Tibial nerve (tissue), 4 donors: Measurements from ENCODE around the gene ZNF687. TPM values are rescaled to one million over a fixed set of nuclear protein-coding genes. Genes with fewer than 3 reads are reported as not detected.

ENCODE experiments used
- DNase-seq, 2 donors: peaks; one replicate each; pipeline ENCODE4 v3.0.0-alpha.2; 2019; ENCODE audit warnings: low spot score in 2 of 2
- H3K27ac ChIP-seq, 4 donors: fragments of 200-600 bp; sonication (generic) in 3 of 4; one replicate each; pipeline ENCODE4 v1.5.1; 2017 to 2019; ENCODE audit warnings: mild to moderate bottlenecking in 1 of 4
- H3K27me3 ChIP-seq, 2 donors: fragments of 200-600 bp; sonication (generic) in 1 of 2; one replicate each; pipeline versions ENCODE4 v1.5.1 to v1.6.0; 2017 to 2019
- H3K36me3 ChIP-seq, 3 donors: fragments of 200-600 bp; sonication (generic); one replicate each; pipeline ENCODE4 v1.5.1; 2018 to 2019
- H3K4me1 ChIP-seq, 4 donors: fragments of 200-600 bp; sonication (generic) in 3 of 4; one replicate each; pipeline ENCODE4 v1.5.1; 2017 to 2019
- H3K4me3 ChIP-seq, 4 donors: fragments of 200-600 bp; sonication (generic) in 3 of 4; one replicate each; pipeline ENCODE4 v1.5.1; 2017 to 2019; ENCODE audit warnings: mild to moderate bottlenecking in 1 of 4, moderate library complexity in 1 of 4
- H3K9me3 ChIP-seq, 4 donors: fragments of 200-600 bp; sonication (generic) in 3 of 4; one replicate each; pipeline ENCODE4 v1.5.1; 2017 to 2019
- EP300 ChIP-seq, 2 donors: sonication (generic); formaldehyde crosslinking; IDR thresholded peaks; one replicate each; pipeline ENCODE4 v1.6.1; 2017; ENCODE audit warnings: antibody characterized with exemption in 2 of 2, mild to moderate bottlenecking in 1 of 2
- POLR2A ChIP-seq, 2 donors: fragments of 450-650 bp; IDR thresholded peaks; one replicate each; pipeline ENCODE4 v1.6.1; 2017; ENCODE audit warnings: antibody characterized with exemption in 2 of 2, mild to moderate bottlenecking in 2 of 2, moderate library complexity in 2 of 2
- WGBS, 2 donors: methylation state at CpG; one replicate each; pipeline ENCODE4 v1.1.5; 2018; 5-methylcytosine and 5-hydroxymethylcytosine counted together
- total RNA-seq, 4 donors: library from RNA; depleted of rRNA; stranded (reverse); fragments of >200 nt; gene quantifications; one replicate each; pipeline ENCODE4 v1.1.0, GENCODE V29; 2016
- TF ChIP-seq, protein P1 (sequence below), 5 experiments: fragments of 200-600 bp in 3 of 5; fragments of 450-650 bp in 2 of 5; sonication (generic) in 3 of 5; IDR thresholded peaks; one replicate each; pipeline ENCODE4 v1.5.1; 2016 to 2019; ENCODE audit warnings: antibody characterized with exemption in 5 of 5, mild to moderate bottlenecking in 3 of 5, moderate library complexity in 2 of 5

Gene ZNF687
- total RNA-seq, 4 donors from 2014 or later: 21.1 to 35.3 (median 27.1) TPM

- H3K9me3 ChIP-seq: no peaks in the 10 kb centered on the region
These were observed 39.7 kb upstream of the ZNF687 start for GRCh38 chr1:151242442-151242841.

DNA sequence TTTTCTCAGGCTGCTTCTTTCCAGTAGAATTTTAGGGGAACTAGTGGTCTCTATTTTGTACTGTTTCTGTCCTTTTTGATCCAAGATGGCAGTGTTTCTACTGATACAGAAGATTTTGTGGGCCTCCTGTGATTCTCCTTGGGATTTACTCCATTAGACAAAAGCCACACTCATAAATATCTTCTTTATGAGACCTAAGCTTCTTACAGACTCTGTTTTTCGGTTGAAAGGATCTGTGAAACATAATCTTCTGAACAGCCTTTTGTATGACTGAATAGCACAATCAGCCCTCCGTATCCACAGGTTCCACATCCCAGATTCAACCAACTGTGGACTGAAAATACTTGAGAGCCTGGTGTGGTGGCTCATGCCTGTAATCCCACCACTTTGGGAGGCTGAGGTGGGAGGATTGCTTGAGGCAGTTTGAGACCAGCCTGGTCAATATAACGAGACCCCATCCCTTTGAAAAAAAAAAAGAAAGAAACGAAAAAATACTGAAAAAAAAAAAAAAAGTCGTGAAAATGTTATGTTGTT, 38.3 kb upstream of the ZNF687 start:
- no peak overlapping the region for H3K4me3 ChIP-seq
- no peaks in the 10 kb centered on the region for H3K4me1 ChIP-seq
- peaks cover 4 to 100% (median 52%) of the 10 kb centered on the region in 3 donors for H3K36me3 ChIP-seq
- TF ChIP-seq, protein P1, sequence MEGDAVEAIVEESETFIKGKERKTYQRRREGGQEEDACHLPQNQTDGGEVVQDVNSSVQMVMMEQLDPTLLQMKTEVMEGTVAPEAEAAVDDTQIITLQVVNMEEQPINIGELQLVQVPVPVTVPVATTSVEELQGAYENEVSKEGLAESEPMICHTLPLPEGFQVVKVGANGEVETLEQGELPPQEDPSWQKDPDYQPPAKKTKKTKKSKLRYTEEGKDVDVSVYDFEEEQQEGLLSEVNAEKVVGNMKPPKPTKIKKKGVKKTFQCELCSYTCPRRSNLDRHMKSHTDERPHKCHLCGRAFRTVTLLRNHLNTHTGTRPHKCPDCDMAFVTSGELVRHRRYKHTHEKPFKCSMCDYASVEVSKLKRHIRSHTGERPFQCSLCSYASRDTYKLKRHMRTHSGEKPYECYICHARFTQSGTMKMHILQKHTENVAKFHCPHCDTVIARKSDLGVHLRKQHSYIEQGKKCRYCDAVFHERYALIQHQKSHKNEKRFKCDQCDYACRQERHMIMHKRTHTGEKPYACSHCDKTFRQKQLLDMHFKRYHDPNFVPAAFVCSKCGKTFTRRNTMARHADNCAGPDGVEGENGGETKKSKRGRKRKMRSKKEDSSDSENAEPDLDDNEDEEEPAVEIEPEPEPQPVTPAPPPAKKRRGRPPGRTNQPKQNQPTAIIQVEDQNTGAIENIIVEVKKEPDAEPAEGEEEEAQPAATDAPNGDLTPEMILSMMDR (IDR thresholded peaks at IDR 0.05): no peak
- TF ChIP-seq EP300 (IDR thresholded peaks at IDR 0.05) (no peak), POLR2A (IDR thresholded peaks at IDR 0.05) (no peak)
- H3K9me3 ChIP-seq: no peaks in the 10 kb centered on the region
- no peak overlapping the region for H3K27ac ChIP-seq
- WGBS, 2 donors: 75 to 78% methylated on average over 5 of the region's 5 CpGs
- H3K27me3 ChIP-seq: no peaks in the 10 kb centered on the region
- DNase-seq: no peak

More at GRCh38 chr1:151242442-151242841, 39.7 kb upstream of the ZNF687 start:
- no peaks in the 10 kb centered on the region for H3K4me1 ChIP-seq
- TF ChIP-seq POLR2A (IDR thresholded peaks at IDR 0.05): no peak
- TF ChIP-seq EP300 (IDR thresholded peaks at IDR 0.05): no peak
- TF ChIP-seq, protein P1 (IDR thresholded peaks at IDR 0.05): no peak
- H3K36me3 ChIP-seq: peaks cover 2 to 100% (median 45%) of the 10 kb centered on the region in 3 donors
- H3K27ac ChIP-seq: no peak overlapping the region
- no peak for DNase-seq
- H3K27me3 ChIP-seq: no peaks in the 10 kb centered on the region
- WGBS, 2 donors: 91 to 93% methylated on average over 2 of the region's 2 CpGs
- H3K4me3 ChIP-seq: no peak overlapping the region

DNA sequence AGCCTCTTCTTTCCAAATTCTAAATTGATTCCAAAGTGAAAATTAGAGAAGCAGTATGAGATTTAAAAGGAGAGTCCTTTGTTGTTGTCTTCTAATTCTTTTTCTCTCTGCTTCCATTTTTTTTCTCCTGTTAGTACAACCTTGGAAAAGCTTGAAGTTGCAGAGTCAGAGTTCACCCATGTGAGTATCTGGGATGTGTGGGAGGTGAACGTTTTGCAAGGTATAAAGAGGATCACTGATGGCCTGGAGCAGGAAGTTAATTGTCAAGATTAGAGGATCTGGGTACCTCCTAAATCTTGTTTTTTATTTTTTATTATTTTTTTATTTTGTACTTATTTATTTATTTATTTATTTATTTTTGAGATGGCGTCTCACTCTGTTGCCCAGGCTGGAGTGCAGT, 35.3 kb upstream of the ZNF687 start:
- DNase-seq: no peak
- H3K4me3 ChIP-seq: no peak overlapping the region
- peaks cover 0 to 2% (median 0%) of the 10 kb centered on the region in 4 donors for H3K4me1 ChIP-seq
- 79 to 88% methylated on average over 2 of the region's 2 CpGs for WGBS, 2 donors
- peaks cover 4 to 83% (median 39%) of the 10 kb centered on the region in 3 donors for H3K36me3 ChIP-seq
- H3K9me3 ChIP-seq: no peaks in the 10 kb centered on the region
- no peak for TF ChIP-seq POLR2A (IDR thresholded peaks at IDR 0.05)
- TF ChIP-seq, protein P1 (IDR thresholded peaks at IDR 0.05): no peak
- TF ChIP-seq EP300 (IDR thresholded peaks at IDR 0.05): no peak
- H3K27me3 ChIP-seq: no peaks in the 10 kb centered on the region
- H3K27ac ChIP-seq: no peak overlapping the region

GRCh38 chr1:151251656-151252470, 30.2 kb upstream of the ZNF687 start:
- 64 to 70% methylated on average over 16 of the region's 16 CpGs for WGBS, 2 donors
- Histone ChIP-seq H3K4me1 (peaks cover 0 to 17% (median 11%) of the 10 kb centered on the region in 4 donors), H3K27ac (no peak overlapping the region), H3K27me3 (no peaks in the 10 kb centered on the region), H3K36me3 (peaks cover 2 to 32% (median 19%) of the 10 kb centered on the region in 3 donors), H3K4me3 (no peak overlapping the region), H3K9me3 (no peaks in the 10 kb centered on the region)
- no peak for TF ChIP-seq EP300 (IDR thresholded peaks at IDR 0.05)
- no peak for TF ChIP-seq POLR2A (IDR thresholded peaks at IDR 0.05)
- TF ChIP-seq, protein P1 (IDR thresholded peaks at IDR 0.05): peak; percentile 74 to 87 (median 79)
- DNase-seq: peak; percentile 61 to 87
